IMR-90 (cell line): Measurements from ENCODE around the gene FMN2. TPM values are rescaled to one million over a fixed set of nuclear protein-coding genes. Genes with fewer than 3 reads are reported as not detected.

Experiments used
- ATAC-seq: fragments of 200-7000 bp; cut with Tn5 transposase; 2 replicates; pipeline ENCODE4 v1.9.1; 2020; ENCODE audit warnings: low read depth, mild to moderate bottlenecking, moderate library complexity
- BruUV-seq: library from RNA; stranded (reverse); fragments of 400-500 nt; replicated peaks from 2 replicates; lab custom pipeline; 2021; lab: Mats Ljungman, UMichigan
- CTCF ChIA-PET: fragments of 300-600 bp; formaldehyde crosslinking; extraction: SDS; loops from one replicate; lab custom pipeline; 2021; ENCODE audit warnings: antibody characterized with exemption; lab: Yijun Ruan, JAX
- POLR2A ChIA-PET: fragments of 300-600 bp; sonication (Branson Sonifier 250); formaldehyde crosslinking; loops from one replicate; lab custom pipeline; 2022; ENCODE audit warnings: antibody characterized with exemption; ENCODE audit not compliant: unreplicated experiment; lab: Charles Lee
- DNase-seq: peaks from one replicate; pipeline ENCODE4 v3.0.0; 2013
- H2AFZ ChIP-seq: replicated peaks from 2 replicates; pipeline ENCODE3; 2013; ENCODE audit warnings: low read length, mild to moderate bottlenecking; ENCODE audit not compliant: poor library complexity
- H2AK5ac ChIP-seq: 2 replicates; pipeline ENCODE4 v1.6.1; 2013; ENCODE audit warnings: low read depth, low read length, inconsistent platforms
- H2AK9ac ChIP-seq: replicated peaks from 2 replicates; pipeline ENCODE3; 2013; ENCODE audit warnings: mild to moderate bottlenecking, low read depth, low read length, moderate library complexity; ENCODE audit not compliant: poor library complexity
- H2BK120ac ChIP-seq: 2 replicates; pipeline ENCODE4 v1.6.1; 2013; ENCODE audit warnings: low read depth, low read length, inconsistent platforms
- H2BK15ac ChIP-seq: 3 replicates; pipeline ENCODE4 v1.6.1; 2013; ENCODE audit warnings: low read depth, low read length, inconsistent platforms
- H2BK20ac ChIP-seq: 2 replicates; pipeline ENCODE4 v1.6.1; 2013; ENCODE audit warnings: low read depth, mild to moderate bottlenecking, inconsistent platforms, low read length, moderate library complexity
- H2BK5ac ChIP-seq: 2 replicates; pipeline ENCODE4 v1.6.1; 2013; ENCODE audit warnings: mild to moderate bottlenecking, low read depth, low read length, inconsistent platforms; ENCODE audit not compliant: poor library complexity, severe bottlenecking
- H3K14ac ChIP-seq: replicated peaks from 2 replicates; pipeline ENCODE4 v1.6.1; 2013; ENCODE audit warnings: low read depth, low read length, inconsistent platforms
- H3K18ac ChIP-seq: 2 replicates; pipeline ENCODE4 v1.6.1; 2013; ENCODE audit warnings: low read depth, low read length, control low read depth
- H3K23ac ChIP-seq: 2 replicates; pipeline ENCODE4 v1.6.1; 2013; ENCODE audit warnings: low read depth, low read length, inconsistent platforms
- H3K27ac ChIP-seq: 2 replicates; pipeline ENCODE4 v1.5.1; 2013; ENCODE audit warnings: mild to moderate bottlenecking, control low read depth, low read length; ENCODE audit not compliant: insufficient read depth
- H3K27me3 ChIP-seq: 2 replicates; pipeline ENCODE4 v1.6.1; 2013; ENCODE audit warnings: low read length; ENCODE audit not compliant: control insufficient read depth, insufficient read depth
- H3K36me3 ChIP-seq: 2 replicates; pipeline ENCODE4 v1.6.1; 2013; ENCODE audit warnings: low read length, mixed read lengths; ENCODE audit not compliant: control insufficient read depth, insufficient read depth
- H3K4ac ChIP-seq: 2 replicates; pipeline ENCODE4 v1.6.1; 2013; ENCODE audit warnings: low read depth, low read length, inconsistent platforms
- H3K4me1 ChIP-seq: 2 replicates; pipeline ENCODE4 v1.6.1; 2013; ENCODE audit warnings: low read length, mixed read lengths; ENCODE audit not compliant: control insufficient read depth, insufficient read depth
- H3K4me2 ChIP-seq: 2 replicates; pipeline ENCODE4 v1.6.1; 2013; ENCODE audit warnings: low read depth, mild to moderate bottlenecking, control low read depth, low read length, moderate library complexity
- H3K4me3 ChIP-seq: 2 replicates; pipeline ENCODE4 v1.5.1; 2013; ENCODE audit warnings: low read depth, mild to moderate bottlenecking, control low read depth, low read length, moderate library complexity; ENCODE audit not compliant: insufficient read depth
- H3K56ac ChIP-seq: 2 replicates; pipeline ENCODE4 v1.6.1; 2013; ENCODE audit warnings: low read length, inconsistent platforms; ENCODE audit not compliant: insufficient read depth; ENCODE audit errors: extremely low read depth
- H3K79me1 ChIP-seq, 2 experiments: 2 replicates each; pipeline ENCODE4 v1.6.1; 2013; ENCODE audit warnings: low read length in 2 of 2, inconsistent platforms in 1 of 2, low read depth in 1 of 2
- H3K9ac ChIP-seq: 2 replicates; pipeline ENCODE4 v1.6.1; 2013; ENCODE audit warnings: low read depth, low read length, control low read depth
- H3K9me1 ChIP-seq: 2 replicates; pipeline ENCODE4 v1.6.1; 2013; ENCODE audit warnings: low read length, inconsistent platforms; ENCODE audit not compliant: insufficient read depth
- H3K9me3 ChIP-seq: 2 replicates; pipeline ENCODE4 v1.6.1; 2013; ENCODE audit warnings: low read length; ENCODE audit not compliant: control insufficient read depth, insufficient read depth
- H4K20me1 ChIP-seq: 2 replicates; pipeline ENCODE4 v1.6.1; 2013; ENCODE audit warnings: low read length, inconsistent platforms; ENCODE audit not compliant: insufficient read depth
- H4K5ac ChIP-seq: 2 replicates; pipeline ENCODE4 v1.6.1; 2013; ENCODE audit warnings: mild to moderate bottlenecking, low read depth, low read length, control low read depth
- H4K8ac ChIP-seq, 2 experiments: 2 replicates each; pipeline ENCODE4 v1.6.1; 2013; ENCODE audit warnings: low read depth in 2 of 2, low read length in 2 of 2, control low read depth in 1 of 2, inconsistent platforms in 1 of 2
- H4K91ac ChIP-seq: 2 replicates; pipeline ENCODE4 v1.6.1; 2013; ENCODE audit warnings: low read depth, low read length, inconsistent platforms; ENCODE audit not compliant: insufficient read depth
- CEBPB ChIP-seq: IDR thresholded peaks from 2 replicates; pipeline ENCODE4 v1.6.1; 2012; ENCODE audit warnings: low read depth, low read length, improper control_type of control experiment
- CHD1 ChIP-seq: IDR thresholded peaks from 2 replicates; pipeline ENCODE4 v1.6.1; 2012; ENCODE audit warnings: low read depth, low read length, improper control_type of control experiment
- CTCF ChIP-seq: conservative IDR thresholded peaks from 2 replicates; pipeline ENCODE4 v1.5.1; 2012; ENCODE audit warnings: mild to moderate bottlenecking, low read depth, low read length, improper control_type of control experiment
- FOS ChIP-seq: fragments of 150-350 bp; IDR thresholded peaks from 2 replicates; pipeline ENCODE4 v1.6.1; 2016; ENCODE audit warnings: low read depth, low read length
- MAFK ChIP-seq: IDR thresholded peaks from 2 replicates; pipeline ENCODE4 v1.6.1; 2012; ENCODE audit warnings: low read depth, low read length, improper control_type of control experiment
- MAZ ChIP-seq: IDR thresholded peaks from 2 replicates; pipeline ENCODE4 v1.6.1; 2012; ENCODE audit warnings: low read depth, mild to moderate bottlenecking, low read length, improper control_type of control experiment, moderate library complexity, borderline replicate concordance
- MXI1 ChIP-seq: IDR thresholded peaks from 2 replicates; pipeline ENCODE4 v1.6.1; 2012; ENCODE audit warnings: low read depth, mild to moderate bottlenecking, low read length, moderate library complexity, borderline replicate concordance
- NFE2L2 ChIP-seq: fragments of 150-350 bp; IDR thresholded peaks from 2 replicates; pipeline ENCODE4 v1.6.1; 2016; ENCODE audit warnings: low read depth, mild to moderate bottlenecking, low read length
- POLR2A ChIP-seq: IDR thresholded peaks from 2 replicates; pipeline ENCODE4 v1.6.1; 2012; ENCODE audit warnings: mild to moderate bottlenecking, low read depth, low read length
- RAD21 ChIP-seq: IDR thresholded peaks from 2 replicates; pipeline ENCODE4 v1.6.1; 2012; ENCODE audit warnings: low read length, improper control_type of control experiment
- RCOR1 ChIP-seq: IDR thresholded peaks from 2 replicates; pipeline ENCODE4 v1.6.1; 2012; ENCODE audit warnings: mild to moderate bottlenecking, low read length, improper control_type of control experiment; ENCODE audit not compliant: insufficient replicate concordance
- RFX5 ChIP-seq: IDR thresholded peaks from 2 replicates; pipeline ENCODE4 v1.8.0; 2012; ENCODE audit warnings: low read depth, mild to moderate bottlenecking, low read length, moderate library complexity
- SMC3 ChIP-seq: fragments of 150-350 bp; IDR thresholded peaks from 2 replicates; pipeline ENCODE4 v1.6.1; 2016; ENCODE audit warnings: low read depth, mild to moderate bottlenecking, antibody characterized with exemption, low read length, moderate library complexity
- WGBS, 2 experiments: methylation state at CpG; one replicate each; pipeline versions ENCODE4 v1.1.5 to v1.1.7; 2013; ENCODE audit warnings: missing lambda C conversion rate in 2 of 2; ENCODE audit not compliant: insufficient read length in 1 of 2; ENCODE audit errors: extremely low coverage in 2 of 2; 5-methylcytosine and 5-hydroxymethylcytosine counted together
- dilution Hi-C: fragments of 300-500 bp; cut with HindIII; formaldehyde crosslinking; loops from one replicate; pipeline ENCODE4 v1.14.3; 2018; ENCODE audit warnings: low sequenced_read_pairs; ENCODE audit not compliant: unreplicated experiment
- in situ Hi-C: fragments of 300-500 bp; cut with MboI; formaldehyde crosslinking; loops from 3 replicates; pipeline ENCODE4 v1.14.3; 2019; ENCODE audit warnings: low sequenced_read_pairs, inconsistent platforms, mixed read lengths
- intact Hi-C: fragments of 100-400 bp; cut with micrococcal nuclease; formaldehyde crosslinking; loops from 2 replicates; pipeline ENCODE4 v1.10.0; 2022
- polyA plus RNA-seq, 3 experiments: library from polyadenylated mRNA; depleted of rRNA; stranded (reverse); fragments of >200 nt; gene quantifications; 2 replicates each; pipeline ENCODE4 v1.2.3, GENCODE V29; 2012; ENCODE audit warnings: low replicate concordance in 1 of 3
- total RNA-seq: library from RNA; depleted of rRNA; stranded (reverse); fragments of >200 nt; gene quantifications from 2 replicates; pipeline ENCODE4 v1.2.3, GENCODE V29; 2012
- TF ChIP-seq, protein P1 (sequence below): fragments of 150-350 bp; IDR thresholded peaks from 2 replicates; pipeline ENCODE4 v1.6.1; 2016; ENCODE audit warnings: low read depth, mild to moderate bottlenecking, low read length, moderate library complexity, borderline replicate concordance
- TF ChIP-seq, protein P2 (sequence below): fragments of 150-350 bp; IDR thresholded peaks from 2 replicates; pipeline ENCODE4 v1.6.1; 2017; ENCODE audit warnings: mild to moderate bottlenecking, antibody characterized with exemption, low read length, low read depth

FMN2 gene
- total and polyA plus RNA-seq, 2 of the 4 experiments (the other 2 are of a cell fraction): 29.0 to 35.8 TPM

- Histone ChIP-seq H3K56ac (no peak overlapping the region), H3K14ac (0 out of 2 replicates have a peak overlapping the region, but pooled peaks have one; percentile 31), H2BK20ac (peak overlapping the region; percentile 71; the same call in 1 of the 2 replicates), H3K23ac (no peak overlapping the region), H2AK9ac (no peak overlapping the region), H2AK5ac (no peak overlapping the region), H3K9me3 (peaks cover 3% of the 10 kb centered on the region), H3K9me1 (no peaks in the 10 kb centered on the region), H4K91ac (no peak overlapping the region), H3K18ac (no peak overlapping the region), H3K79me1 (peaks cover 12 to 35% of the 10 kb centered on the region in 2 experiments), H3K9ac (no peak overlapping the region), H3K4ac (peak overlapping the region; percentile 30; the same call in 1 of the 2 replicates), H3K27ac (no peak overlapping the region), H4K8ac (peak overlapping the region in 1 of 2 experiments; percentile 34; a peak in 1 of 4 replicates), H3K27me3 (no peaks in the 10 kb centered on the region), H3K4me3 (no peak overlapping the region), H4K20me1 (no peaks in the 10 kb centered on the region), H4K5ac (no peak overlapping the region), H2BK5ac (peak overlapping the region; percentile 23), H2BK15ac (no peak overlapping the region), H3K36me3 (peaks cover 4% of the 10 kb centered on the region), H3K4me1 (peaks cover 4% of the 10 kb centered on the region; the same call in 1 of the 2 replicates), H2BK120ac (peak overlapping the region; percentile 13; the same call in 1 of the 2 replicates), H2AFZ (no peak overlapping the region), H3K4me2 (no peak overlapping the region)
- in situ Hi-C loops: no loop called here
- no TSS peak for BruUV-seq
- ChIA-PET POLR2A (no interaction called here), CTCF (interaction anchor here (0.6 to 0.9 kb wide), 2 partner anchors 107 to 310 kb away, joined by 3 read pairs; no protein-coding TSS in a partner anchor)
- TF ChIP-seq RFX5 (no peak), MXI1 (no peak), NFE2L2 (no peak), RAD21 (no peak), CEBPB (no peak), FOS (no peak), SMC3 (no peak), MAZ (no peak), RCOR1 (no peak), CHD1 (no peak), CTCF (no peak), POLR2A (no peak), MAFK (no peak)
- TF ChIP-seq, protein P1, sequence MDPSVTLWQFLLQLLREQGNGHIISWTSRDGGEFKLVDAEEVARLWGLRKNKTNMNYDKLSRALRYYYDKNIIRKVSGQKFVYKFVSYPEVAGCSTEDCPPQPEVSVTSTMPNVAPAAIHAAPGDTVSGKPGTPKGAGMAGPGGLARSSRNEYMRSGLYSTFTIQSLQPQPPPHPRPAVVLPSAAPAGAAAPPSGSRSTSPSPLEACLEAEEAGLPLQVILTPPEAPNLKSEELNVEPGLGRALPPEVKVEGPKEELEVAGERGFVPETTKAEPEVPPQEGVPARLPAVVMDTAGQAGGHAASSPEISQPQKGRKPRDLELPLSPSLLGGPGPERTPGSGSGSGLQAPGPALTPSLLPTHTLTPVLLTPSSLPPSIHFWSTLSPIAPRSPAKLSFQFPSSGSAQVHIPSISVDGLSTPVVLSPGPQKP: no peak
- TF ChIP-seq, protein P2, sequence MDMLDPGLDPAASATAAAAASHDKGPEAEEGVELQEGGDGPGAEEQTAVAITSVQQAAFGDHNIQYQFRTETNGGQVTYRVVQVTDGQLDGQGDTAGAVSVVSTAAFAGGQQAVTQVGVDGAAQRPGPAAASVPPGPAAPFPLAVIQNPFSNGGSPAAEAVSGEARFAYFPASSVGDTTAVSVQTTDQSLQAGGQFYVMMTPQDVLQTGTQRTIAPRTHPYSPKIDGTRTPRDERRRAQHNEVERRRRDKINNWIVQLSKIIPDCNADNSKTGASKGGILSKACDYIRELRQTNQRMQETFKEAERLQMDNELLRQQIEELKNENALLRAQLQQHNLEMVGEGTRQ: no peak
- dilution Hi-C loops: no loop called here
- intact Hi-C loops: no loop called here
- ATAC-seq: no peak
- WGBS, 2 experiments: 100% methylated on average over 1 of the region's 3 CpGs; no CpG with 5 or more reads in 1 of the 2 experiments
- DNase-seq: peak; percentile 25
Measured at GRCh38 chr1:240255922-240256321, 164.2 kb downstream of the FMN2 start.
